GM21576 (cell line): ENCODE measurements around the gene TMEM163.
"Not testable (repeated sequence)": the region's sequence is repeated elsewhere in the genome, so short reads cannot be mapped to it uniquely, and the experiment has no call there.

Experiments used
- ATAC-seq: cut with Tn5 transposase; IDR thresholded peaks from one replicate; pipeline ENCODE4 v1.9.1; 2021; ENCODE audit warnings: mild to moderate bottlenecking, moderate library complexity; ENCODE audit not compliant: unreplicated experiment

The TMEM163 gene

DNA sequence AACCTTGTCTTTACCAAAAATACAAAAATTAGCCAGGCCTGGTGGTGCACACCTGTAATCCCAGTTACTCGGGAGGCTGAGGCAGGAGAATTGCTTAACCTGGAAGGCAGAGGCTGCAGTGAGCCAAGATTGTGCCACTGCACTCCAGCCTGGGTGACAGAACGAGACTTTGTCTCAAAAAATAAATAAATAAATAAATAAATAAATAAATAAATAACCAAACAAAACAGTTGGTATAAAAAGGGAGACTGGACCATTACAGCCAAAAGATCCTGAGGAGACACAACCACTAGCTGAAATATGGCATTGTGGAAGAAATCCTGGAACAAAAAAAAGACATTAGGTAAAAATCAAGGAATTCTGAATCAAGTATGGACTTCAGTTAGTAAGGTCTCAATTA, 4.9 kb upstream of the TMEM163 start:
- not testable (repeated sequence) for ATAC-seq

DNA sequence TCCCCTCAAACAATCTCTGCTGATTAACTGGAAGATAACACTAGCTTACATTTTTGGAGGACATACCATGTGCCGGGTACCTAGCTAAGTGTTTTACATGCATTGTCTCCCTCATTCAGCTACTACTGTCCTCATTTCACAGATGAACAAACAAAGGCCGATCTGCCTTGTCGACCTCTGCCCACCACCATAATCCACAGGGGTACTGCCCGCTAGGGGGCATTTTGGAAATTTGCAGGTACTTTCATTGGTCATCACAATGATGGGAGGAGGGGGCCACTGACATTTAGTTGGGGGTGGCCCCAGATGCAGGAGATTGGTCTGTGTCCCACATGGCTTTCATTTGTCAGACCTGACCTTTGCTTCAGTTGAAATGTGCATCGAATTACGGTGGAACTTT, 3.9 kb upstream of the TMEM163 start:
- no peak for ATAC-seq

DNA sequence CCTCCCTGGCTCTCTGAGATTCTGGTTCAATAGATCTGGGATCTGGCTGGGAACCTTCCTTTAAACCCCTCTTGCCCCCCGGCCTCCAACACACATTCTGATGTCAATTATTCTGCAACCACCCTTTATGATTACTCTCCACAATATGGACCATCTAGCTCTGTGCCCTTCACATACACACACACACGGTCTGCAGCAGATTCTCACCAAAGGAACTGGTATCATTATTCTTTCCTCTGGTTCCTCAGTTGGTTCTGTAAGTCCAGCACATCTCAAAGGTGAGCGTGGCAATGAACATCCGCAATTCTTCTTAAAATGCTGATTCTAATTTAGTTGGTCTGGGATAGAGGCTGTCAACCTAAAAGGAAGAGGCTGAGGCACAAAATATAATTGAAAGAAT, 2.8 kb upstream of the TMEM163 start:
- no peak for ATAC-seq

DNA sequence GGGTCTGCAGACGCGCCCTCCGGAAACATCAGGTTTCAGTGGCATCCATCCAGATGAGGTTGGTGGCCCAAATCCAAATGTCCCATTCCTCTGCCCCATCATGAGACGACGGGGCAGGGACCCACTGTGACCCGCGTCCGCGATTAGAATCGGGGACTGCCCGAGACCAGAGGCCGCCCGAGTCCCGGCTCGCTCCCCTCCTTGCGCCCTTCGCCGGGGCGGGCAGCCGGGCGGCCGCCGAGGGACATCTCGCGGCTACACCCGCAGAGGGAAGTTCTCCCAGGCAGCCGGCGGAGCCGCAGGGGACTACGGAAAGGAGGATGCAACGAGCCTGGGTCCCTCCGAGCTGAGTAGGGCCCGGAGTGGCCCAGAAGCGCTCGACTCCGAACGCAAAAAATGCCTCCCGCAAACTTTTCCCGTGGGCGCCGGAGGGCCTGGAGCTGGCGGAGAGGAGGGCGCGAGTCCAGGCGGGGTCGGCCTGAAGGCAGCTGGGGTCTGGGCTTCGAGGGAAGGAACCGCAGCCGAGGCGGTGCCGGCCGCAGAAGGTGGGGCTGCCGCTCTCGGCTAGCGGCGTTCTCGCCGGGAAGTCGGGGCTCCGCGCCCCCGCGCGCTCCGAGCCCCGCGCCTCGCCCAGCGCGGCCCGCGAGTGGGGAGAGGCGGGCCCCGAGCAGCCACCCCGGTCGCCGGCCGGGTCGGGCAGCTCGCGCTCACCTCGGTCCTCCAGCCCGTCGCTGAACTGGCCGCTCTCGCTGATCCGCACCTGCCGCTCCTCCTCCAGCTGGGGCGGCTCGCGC, 580 bp downstream of the TMEM163 start:
- ATAC-seq: peak; percentile 38

DNA sequence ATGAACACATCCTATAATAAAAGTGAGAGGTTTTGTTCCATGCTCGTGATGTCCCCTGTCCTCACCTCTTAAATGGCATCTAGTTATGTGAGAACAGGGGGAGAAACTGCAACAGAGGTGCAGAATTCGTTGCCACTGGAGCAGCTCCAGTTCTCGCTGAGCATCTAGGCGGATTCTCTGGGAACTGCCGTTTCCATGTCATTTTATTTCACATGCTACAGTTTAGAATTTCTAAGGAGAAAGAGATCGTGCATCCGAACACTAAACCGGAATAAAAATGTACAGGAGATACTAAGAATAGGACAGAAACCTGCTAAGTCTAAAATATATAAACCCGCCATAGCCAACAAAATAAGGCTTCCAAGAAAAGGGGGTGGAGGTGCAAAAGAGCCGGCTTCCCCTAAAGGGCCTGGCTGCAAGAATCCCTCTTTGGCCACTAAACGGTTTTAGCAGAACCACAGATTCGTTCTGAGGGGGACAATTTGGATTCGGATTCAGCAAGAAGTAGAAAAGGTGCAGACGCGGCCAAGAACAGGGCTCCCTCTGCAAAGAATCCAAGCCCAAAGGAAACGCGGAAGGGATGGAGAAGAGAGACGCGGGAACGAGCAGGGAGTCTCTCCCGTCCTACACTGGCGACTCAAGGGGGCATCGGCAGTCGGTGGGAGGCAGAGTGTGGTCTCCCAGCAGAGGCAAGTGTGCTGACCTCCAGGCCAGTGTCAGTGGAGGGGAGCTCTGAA, 1.3 kb downstream of the TMEM163 start:
- ATAC-seq: no peak

DNA sequence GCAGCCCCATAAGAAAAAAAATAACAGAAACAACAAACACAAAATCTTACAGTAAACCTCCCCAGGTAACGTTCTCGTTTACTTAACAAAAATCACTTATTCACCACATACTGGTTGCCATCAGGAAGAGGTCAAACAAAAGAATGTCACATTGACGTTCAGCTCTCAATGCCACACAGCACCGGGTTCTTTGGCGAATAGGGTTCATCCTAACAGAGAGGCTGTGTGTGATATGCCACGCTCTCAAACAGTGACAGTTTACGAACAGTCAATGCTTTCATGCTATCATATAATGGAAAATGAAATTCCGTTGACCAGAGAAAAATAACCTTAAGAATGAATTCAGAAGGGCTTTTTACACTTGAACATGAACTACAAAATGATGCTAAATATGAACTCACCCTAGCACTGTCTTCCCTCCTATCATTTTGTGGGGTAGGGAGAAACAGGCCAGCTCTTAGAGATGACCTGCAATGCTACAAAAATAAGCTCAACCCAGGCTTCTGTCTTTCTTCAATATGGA, 2.0 kb downstream of the TMEM163 start:
- no peak for ATAC-seq

DNA sequence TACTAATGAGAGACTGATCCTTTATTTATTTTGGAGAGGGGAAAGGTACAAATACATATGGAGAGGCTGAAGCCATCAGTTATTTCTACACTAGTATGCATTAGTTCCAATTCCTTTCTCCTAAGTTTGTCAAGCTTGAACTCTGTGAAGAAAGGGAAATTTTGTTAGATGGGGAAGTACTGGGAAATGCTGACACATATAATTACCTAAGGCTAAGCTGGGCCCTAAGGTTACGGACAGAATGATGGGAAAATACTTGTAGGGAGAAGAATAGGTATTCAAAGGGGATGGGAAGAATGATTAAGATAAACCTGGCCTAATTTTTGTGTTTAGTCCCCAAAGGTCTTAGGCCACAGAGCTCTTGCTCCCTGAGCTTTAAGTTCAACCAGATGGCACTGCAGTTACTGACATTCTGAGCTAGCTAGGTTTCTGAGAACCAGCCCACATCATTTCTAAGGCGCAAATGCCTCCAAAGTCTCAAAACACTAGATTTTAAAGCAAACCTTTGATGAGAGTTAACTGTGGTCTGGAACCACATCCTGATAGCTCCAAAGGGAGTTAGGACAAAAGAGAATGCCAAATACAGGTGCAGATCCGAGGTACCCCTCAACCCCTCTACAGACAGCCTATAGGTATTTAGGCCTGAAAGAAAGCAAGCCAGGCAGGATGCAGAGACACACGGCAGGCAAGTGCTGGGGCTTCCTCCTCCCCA, 2.7 kb downstream of the TMEM163 start:
- ATAC-seq: no peak

DNA sequence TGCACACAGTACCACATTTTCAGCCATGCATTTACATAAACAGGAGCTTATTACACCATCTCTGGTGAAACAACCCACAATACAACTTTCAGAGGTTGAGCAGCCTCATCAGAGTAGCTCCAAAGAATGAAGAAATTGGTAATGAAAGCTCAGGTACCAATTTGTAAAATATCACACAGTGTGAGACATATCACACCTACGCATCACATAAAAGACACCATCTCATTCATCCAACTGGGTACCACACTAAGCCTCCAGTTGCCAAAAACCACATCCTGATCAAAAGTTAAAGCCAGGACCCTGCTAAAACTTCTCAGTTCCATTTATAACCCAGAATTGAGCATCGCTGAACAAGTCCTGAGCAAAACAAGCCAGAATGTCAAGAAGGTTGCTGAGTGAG, 4.6 kb downstream of the TMEM163 start:
- ATAC-seq: no peak

DNA sequence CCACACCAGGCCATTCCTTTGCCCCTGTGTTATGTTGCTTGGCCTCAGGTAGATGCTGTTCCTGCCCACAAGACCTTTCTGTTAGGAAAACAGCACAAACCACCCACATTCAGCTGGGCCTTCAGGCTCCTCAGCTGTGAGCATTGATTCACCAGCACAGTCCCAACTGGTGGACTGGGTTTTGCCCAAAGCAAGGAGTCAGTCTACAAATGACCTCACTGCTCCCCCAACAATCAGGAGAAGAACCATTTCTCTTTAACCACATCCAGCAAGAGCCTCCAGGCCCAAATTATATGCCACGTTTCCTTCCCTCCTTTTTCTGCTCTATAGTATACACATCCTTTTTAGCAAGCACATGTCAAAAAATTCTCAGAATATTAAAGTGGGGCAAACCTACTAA, 5.2 kb downstream of the TMEM163 start:
- ATAC-seq: no peak

DNA sequence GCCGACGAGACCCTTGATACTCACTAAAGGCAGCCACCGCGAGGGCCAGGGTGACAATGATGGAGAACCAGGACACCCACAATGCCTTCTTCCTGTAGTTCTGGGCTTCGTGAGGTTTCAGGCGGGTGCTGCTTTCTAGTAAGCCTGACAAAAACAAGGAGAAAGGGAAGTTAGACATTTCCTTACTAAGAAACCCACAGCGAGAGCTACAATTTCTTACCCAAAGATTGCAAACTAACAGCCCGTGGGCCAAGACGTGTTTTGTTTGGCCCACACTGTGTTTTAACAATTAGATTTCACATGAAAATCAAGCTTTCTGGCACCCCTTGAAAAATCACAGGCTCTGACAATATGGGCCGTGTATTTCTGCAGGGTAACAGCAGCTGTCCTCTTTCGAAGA, 5.6 kb downstream of the TMEM163 start:
- no peak for ATAC-seq

DNA sequence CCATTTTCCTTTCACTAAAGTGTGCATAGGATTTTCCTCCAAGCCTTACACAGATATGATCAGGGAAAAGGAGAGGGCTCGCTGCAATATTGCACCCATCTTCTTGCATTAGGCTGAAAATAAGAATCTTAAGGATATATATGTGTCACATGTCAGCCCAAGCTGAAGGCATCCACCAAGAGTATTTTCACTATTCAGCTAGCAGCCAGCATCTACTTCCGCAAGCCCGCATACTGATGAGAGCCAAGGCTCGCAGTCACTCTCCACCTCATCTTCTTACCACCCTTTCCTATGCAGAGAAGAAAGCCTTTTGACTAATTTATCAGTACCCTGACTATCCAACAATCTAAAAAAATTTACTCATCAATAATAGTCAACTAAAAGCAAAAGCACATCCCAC, 6.1 kb downstream of the TMEM163 start:
- ATAC-seq: no peak

DNA sequence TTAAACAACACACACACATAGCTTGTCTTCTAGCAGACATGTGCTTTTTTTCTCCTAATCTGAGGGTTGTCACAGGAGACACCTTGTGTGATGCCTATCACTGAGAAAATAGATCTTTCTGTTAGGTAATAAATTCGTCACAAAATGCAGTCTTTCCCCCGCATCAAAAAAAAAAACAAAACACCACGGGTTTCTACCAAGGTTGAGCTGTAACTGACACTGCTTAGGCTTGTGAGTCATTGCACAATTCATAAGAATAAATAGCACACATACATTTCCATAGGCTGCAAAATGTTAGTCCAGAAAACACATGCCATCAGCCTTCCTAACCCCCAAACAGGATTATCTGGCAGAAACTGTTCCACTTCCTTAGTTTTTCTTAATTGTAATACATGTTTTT, 6.5 kb downstream of the TMEM163 start:
- no peak for ATAC-seq

DNA sequence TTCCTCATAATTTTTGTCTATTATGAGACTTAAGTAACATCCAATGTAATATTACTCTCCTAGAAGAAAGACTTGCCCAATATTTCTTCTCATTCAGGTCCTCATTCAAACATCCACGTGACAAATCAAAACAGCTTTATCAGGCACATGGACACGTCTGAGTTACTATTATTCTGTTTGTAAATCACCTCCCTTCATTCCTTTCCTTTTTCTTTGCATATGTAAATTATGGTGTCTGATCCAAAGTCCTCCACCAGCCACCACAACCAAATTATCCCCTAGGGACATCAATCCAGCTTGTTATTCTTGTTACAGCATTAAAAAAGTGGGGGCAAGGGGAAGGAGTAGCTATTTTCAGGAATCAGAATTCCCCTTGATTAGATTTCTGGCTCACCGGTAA, 7.1 kb downstream of the TMEM163 start:
- no peak for ATAC-seq

DNA sequence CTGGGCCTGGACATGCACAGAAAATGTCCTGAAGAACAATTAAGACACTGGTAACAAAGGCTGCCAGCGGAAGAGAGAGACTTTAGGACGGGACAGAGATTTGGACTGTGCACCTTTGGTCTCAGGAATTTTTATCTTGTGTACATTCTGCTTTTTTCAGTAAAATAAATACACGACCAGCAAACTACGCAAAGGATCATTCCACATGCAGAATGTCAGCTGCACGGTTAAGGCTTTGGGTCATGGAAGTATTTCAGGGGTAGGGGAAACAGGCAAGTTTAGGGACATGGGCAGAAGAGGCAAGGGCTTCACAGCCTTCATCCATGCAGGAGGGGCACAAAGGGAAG, 11.5 kb downstream of the TMEM163 start:
- ATAC-seq: no peak

DNA sequence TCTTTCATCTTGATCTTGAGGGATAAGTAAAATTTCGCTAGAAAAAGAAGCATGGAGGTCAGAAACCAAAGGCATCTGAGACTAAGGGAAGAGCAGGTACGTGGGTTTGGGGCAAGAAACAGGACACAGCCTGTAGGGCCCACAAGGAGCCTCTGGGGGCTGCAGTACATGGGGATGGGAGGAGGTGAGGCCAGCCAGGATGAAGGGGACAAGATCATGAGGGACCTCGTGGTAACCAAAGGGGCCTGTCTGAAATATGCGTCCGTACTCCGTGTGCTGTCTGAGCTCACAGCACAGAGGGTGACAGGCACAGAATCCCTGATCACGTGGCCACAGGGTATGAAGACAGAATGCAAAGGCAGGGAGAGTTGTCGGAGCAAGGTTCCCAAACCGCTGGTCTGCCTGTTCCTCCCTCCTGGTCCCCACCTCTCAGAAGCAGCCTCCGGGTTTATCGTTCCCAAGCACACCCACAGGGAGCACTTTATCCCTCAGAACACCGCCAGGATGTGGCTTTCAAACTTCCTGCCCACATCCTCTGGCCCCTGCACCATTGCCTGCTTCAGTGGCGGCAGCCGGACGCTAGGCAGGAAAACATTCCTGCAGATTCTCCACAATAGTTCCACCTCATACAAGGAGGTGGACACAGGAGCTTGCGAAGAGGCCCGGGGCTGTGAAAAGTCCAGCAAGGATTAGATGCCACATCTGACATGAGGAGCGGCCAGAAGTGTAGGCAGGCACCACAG, 12.0 kb downstream of the TMEM163 start:
- no peak for ATAC-seq

DNA sequence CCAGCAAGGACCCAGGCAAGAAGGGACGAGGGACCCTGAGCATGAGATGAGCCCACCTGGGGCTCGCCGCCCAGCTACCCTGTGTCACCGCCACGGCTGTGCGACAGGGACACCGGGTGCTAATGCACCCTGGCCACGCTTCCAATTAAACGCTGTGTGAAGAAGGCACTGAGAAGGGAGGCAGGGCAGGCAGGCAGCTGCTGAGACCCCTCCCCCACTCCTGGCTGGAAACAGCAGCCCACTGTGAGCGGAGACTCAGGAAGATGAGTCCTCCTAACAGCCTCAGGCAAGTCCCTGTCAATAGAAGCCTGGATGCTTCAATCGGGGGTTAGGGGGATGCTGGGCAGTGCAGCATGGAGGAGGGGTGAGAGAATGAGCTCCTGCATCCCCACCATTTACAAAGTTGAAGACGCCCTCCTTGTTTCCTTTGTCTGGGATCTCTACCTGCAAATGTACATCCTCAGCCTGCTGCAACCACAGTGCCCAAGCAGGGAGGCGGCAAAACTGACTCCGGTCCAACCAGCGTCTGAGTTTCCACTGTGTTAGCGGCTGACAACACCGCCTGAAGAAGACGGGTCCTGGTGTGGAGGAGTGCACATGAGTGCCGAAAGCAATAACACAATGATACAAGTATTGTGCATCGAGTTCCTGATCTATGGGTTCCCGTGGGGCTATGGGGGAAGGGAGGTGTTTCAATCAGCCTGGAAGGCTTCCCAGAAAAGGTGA, 12.8 kb downstream of the TMEM163 start:
- no peak for ATAC-seq

DNA sequence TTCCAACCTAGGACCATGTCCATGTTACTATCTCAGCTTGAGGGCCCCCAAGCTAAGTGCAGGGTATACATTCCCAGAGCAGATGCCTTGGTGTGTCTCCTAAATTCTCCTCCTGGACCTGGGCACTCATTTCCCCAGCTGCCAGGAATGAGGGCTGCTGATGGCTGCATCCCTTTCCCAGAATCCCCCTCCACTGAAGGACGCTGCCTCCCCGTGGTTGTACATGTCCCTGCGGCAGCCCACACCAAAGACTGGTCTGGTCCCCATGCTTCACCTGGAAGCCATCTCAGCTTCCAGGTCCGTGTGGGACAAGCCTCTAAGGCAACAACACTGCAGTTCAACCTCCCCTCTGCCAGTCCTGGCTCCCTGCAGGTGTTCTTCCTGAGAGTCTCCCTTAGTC, 14.6 kb downstream of the TMEM163 start:
- no peak for ATAC-seq

DNA sequence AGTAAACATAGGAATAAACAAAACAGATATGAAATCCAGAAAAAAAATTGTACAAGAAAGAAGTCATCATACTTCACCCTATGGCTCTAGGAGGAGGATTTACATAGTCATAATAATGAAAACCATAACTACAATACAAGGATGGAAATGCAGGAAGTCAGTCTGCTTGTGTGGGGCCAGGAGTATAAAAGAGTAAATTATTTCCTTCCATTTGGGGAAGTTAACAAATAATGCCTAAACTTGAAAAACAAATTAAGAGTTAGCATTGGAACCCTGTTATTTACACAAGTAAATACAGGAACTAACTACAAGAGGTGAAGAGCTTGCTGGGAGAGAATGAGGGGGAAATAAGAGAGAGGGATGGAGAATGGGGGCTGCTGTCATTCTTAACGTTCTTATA, 15.4 kb downstream of the TMEM163 start:
- ATAC-seq: no peak

DNA sequence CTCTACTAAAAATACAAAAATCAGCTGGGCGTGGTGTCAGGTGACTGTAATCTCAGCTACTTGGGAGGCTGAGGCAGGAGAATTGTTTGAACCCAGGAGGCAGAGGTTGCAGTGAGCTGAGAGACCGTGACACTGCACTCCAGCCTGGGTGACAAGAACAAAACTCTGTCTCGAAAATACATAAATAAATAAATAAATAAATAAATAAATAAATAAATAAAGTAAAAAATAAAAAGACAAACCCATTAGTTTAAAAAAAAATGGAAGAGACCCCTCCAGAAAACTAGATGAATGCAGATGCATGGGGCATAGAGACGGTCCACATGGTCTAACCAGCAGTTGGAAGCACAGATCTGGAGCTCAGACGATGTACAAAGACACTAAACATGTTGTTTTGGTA, 18.1 kb downstream of the TMEM163 start:
- ATAC-seq: no peak

DNA sequence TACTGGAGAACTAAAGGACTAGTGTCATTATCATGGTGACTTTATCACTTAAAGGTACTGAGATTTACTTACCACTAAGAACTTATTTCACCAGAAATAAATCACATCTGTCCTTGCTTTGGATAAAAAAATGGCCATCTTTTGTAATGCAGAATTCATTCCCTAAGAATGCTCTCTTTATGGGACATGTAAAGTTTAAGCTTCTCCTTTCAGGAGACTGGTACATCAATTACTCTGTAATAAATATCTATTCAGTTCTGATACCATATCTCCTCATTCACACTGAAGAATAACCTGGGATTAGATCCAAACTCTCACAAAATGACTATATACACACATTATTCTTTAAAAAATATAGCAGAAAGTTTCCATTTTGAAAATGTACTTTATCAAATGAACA, 24.4 kb downstream of the TMEM163 start:
- ATAC-seq: no peak
